HG02588 (cell line): Measurements from ENCODE around the gene KCTD12.

ENCODE experiments used
- ATAC-seq: cut with Tn5 transposase; IDR thresholded peaks from one replicate; pipeline ENCODE4 v1.9.1; 2021; ENCODE audit warnings: mild to moderate bottlenecking, moderate library complexity; ENCODE audit not compliant: unreplicated experiment

Gene KCTD12

DNA sequence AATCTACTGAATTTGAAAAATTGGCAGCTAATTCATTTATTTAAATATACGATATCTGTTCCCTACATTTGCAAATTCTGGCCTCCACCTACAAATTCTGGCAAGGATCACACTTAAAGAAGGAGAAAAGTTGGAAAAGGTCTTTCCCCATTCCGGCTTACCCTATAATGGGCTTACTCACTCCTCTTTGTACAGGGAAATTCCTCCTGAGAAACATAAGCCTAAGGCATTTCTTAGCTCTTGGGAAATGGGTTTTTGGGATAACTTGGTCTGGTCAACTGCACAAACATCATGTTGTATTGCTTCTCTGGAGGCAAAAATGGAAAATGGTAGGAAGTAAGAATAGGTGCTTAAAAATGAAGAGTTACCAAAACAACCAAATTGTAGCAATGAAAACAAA is 25.5 kb downstream of the KCTD12 start:
- no peak for ATAC-seq

DNA sequence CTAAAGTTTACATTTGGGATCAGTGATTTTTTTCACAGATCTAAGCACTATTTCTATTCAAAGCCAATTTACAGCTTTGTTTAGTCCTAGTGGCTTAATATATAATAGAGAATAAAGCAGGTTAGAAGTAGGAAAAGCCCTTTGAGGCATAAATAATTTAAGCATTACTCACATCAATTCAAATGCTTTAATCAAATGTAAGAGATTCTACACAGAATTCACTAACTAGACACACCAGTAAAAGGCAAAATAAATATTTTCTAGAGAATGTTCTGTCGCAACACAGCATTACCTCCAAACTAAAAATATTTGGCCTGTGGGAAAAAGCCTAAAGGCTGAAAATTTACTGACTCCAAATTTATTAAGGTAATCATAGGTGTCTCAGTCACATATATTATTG is 31.3 kb downstream of the KCTD12 start:
- no peak for ATAC-seq

DNA sequence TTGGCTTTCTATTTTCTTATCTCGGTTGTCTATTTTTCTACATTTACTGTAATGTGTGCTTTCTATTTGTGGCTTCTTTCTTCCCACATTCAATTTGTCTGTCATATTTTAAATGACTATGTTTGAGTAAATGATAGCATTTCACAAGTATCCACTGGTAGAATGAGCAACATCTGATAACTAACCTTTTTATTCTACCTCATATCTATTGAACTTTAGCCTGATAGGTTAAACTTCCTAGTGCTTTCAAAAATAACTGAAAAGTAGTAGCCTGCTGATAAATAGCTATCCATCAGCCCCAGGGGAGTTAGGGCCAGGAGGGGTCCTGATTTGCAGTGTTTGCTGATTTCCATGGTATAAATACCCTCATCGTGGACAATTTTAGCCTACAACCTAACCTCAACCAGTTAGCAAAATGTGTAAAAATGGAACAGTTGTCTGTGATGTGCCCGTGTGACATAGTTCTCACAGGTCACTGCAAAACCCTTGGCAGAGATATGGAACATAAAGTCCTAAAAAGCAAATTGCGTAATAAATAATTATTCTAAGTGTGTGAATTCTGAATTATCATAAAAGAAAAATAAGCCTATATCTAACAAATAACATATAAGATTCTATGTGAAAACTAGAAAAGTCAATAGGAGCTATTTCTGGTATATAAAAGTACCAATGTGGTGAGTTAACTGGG is 32.1 kb downstream of the KCTD12 start:
- ATAC-seq = no peak

DNA sequence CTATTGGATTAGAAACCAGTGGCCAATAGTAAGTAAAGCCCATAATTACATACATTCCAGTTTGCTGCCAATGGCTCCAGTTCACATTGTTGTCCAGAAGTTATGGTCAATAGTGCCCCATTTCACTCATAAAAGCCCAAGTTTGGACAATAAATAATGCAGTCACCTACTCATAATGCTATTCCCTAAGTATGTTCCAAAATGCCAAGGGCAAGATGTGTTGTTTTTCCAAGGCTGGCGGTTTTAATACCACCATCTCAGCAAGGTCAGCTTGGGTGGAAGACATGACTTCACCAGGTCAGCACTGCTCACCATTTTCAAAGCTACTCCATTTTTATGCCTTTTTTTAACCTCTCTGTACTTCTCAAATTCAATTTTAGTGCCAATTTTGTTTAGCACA is 32.7 kb downstream of the KCTD12 start:
- no peak for ATAC-seq

DNA sequence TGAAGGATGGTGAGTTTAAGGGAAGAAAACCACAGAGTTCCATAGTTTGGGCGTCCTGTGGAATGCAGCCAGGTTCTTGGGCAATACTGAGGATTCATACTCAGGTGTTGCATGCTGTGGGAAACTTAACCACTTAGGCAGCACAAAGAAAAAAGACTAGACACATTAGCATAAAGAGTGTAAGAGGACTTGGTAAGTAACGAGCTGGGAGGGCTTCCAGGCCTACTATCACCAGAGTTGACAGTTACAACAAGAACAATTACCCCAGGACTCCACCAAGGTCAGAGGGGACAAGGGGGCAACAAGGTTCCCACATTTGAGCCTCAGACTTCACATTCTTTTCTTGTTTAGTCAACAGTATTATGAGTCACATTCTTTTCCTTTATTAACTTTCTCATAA is 33.2 kb downstream of the KCTD12 start:
- ATAC-seq = no peak

DNA sequence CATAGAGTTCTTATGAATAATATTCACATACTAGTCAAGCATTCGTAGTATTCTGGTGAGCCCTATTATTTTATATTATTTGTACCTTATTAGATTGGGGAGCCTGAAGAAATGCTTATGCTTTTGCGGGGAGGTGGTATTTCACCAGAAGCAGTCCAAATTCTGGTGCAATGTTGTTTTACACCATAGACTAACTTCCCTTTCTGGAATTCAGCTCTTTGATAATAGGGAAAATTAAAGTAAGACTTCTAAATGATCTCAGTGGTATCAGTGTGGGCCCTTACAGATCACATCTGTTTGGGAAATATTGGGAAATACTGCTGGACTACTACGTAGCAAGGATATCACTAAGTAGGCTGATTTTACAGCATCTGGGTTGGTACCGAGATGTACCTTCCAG is 34.2 kb downstream of the KCTD12 start:
- ATAC-seq = no peak

DNA sequence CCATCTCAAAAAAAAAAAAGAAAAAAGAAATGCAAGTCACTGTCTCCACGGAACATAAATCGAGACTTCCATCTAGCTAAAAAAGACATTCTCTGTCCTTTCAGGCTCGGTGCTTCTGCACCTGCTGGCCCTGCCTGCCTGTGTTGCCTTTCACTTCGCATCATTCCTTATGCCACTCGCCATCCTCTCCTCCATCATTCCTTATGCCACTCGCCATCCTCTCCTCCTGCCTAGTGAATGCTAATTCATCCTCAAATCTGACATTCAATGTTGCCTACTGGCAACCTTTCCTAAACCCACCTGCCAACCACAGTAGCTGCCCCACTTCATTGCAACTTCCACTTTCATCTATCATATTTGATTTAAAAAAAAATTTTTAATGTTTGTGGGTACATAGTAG is 36.7 kb downstream of the KCTD12 start:
- no peak for ATAC-seq

DNA sequence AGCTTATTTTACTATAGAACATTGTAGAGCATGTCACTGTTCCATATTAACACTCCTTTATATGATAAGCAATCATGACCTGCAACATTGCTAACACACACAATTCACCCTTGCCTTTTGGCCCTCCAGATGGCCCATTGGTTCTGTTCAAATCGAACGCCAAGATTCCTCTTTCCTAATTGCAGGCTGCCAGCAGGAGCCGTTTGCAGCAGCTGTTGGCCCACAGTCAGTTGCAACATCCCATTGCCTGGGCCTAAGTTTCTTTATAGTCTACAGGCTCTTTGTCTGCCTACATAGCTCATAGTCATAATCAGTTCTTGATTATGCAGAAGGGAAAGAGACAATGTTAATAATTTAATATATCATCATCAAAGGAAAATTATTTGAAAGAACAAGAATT is 37.6 kb downstream of the KCTD12 start:
- ATAC-seq = no peak

DNA sequence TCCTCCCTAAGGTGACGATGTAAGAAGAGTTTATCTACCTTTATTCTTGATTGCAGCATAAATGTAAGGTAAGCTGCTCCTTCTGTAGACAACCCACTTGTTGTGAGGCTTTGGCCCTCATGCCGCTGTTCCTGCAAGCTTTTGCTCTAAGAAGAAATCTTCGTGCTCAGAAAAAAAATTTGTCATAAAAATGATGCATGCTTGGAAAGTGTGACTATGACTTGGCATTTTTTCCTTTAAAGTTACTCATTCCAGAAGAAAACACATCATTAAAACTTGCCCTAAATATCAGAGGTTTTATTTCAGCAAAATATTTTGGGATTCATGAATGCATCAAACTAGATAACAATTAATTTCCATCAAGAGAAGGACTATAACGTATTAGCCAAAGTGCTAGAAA is 39.8 kb downstream of the KCTD12 start:
- ATAC-seq = no peak

DNA sequence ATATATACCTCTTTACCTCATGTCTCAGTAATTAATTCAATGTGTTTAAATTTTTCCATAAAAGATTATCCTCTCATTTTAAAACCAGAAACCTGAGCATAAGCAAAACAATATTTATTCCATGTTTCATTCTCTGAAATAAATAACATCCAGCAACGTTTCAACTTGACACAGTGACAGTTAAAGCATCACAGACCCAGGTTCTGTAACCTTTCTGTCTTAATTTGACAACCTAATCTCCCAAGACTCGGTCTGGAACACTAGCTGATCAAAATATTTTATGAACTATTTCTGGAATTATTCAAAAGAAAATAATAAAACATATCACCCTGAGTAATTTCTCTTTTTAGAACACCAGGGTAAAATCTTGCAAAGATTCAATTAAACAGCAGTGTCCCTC is 40.3 kb downstream of the KCTD12 start:
- ATAC-seq = no peak

DNA sequence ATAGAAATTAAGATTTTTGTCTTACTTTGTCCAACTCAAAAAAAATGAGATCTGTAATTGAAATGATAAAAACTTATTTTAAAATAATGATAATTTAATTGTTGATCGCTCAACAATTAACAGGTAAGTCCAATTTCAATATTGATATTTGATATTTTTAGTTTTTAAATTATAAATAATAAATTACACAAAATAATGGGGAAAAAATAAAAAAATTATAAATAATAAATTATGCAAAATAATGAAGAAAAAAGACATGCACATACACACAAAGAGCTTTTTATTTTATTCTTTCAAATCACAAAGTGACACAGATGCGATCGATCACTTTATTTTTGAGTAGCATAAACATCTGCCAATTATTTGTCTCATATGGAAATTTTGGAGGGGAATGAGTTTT is 40.8 kb downstream of the KCTD12 start:
- ATAC-seq = no peak

DNA sequence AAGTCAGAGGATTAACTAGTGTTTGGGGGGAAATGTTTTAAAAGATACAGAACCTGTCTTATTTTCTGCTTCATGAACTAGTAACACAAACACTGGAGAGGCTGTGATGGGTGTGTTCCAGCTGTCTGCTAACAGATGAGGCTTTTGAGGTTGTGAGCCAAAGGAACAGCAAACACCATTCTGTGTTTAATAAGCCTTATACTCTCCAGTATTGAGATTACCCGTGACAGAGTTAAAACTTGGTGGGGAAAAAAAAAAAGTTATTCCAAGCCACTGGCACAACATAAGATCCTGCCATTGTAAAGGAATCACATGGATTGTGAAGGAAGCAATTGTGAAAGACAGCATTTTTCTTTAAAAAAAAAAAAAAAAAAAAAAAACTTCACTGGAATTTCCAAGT is 48.4 kb downstream of the KCTD12 start:
- no peak for ATAC-seq

DNA sequence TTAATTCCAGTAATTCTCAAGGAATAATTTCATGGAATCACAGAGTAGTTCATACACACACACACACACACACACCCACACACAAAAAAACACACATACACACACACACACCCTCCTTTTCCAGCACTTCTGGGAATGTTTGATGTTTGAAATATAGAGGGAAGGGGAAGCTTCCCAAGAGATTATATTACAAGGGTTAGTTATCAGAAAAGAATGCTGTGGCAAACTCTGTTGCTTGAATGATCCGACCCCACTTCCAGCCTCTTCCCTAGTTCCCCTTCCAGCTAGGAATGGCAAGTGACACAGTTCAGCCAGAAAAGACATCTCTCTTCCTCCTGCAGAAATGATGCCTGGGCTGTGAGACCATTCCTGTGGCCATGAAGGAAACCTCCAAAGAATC is 49.9 kb downstream of the KCTD12 start:
- no peak for ATAC-seq

DNA sequence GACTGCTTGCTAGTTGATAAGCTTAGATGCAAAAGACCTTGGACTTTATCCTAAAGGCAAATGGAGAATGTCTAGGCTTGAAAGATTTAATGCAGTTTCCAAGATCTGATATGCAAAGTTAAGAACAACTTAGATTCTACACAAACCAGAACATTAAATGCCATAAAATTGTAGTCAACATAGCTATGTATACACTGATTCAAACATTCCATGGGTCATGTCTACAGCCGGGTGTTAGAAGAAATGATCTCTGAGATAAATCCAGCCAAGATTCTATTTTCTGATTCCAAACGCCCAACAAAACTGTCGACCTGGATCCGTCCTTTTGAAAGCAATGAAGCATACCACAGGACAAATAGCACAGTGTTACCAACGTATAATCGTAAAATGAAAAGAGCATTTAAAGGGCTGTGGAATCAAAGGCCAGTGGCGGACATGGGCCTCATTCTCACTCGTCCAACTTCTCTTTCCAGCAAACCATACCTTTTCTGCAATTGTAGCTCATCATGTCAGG is 52.7 kb downstream of the KCTD12 start:
- ATAC-seq = no peak

DNA sequence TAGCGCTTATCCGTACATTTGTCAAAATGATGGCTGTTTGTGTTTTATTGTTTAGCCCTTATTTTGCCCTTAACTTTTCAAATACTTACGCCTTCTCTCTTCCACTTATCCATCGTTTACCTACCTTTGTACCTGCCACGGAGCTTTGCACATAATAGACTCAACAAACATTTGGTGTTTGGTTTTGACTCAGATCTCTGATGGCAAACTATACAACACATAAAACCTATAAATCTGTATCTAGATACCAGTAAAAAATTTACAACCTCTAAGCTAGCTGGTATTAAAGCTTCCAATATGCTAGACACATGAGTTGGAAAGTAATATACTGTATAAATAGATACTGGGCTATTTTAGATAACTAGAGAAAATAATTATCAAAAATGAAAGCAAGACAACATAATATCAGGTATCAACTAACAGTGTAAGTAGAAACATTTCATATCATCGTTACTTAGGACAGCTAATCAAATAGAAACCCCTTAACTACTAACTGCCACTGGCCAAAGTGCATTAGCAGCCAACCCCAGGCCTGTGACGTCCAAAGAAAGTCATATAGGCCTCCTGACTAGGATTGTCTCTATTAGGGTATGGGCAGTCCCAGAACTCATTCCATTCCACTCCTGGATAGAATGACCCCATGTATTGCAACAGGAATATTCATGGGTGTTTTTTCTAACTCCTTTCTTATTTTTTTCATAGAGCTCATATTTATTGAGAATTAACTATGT is 53.8 kb downstream of the KCTD12 start:
- ATAC-seq = no peak

DNA sequence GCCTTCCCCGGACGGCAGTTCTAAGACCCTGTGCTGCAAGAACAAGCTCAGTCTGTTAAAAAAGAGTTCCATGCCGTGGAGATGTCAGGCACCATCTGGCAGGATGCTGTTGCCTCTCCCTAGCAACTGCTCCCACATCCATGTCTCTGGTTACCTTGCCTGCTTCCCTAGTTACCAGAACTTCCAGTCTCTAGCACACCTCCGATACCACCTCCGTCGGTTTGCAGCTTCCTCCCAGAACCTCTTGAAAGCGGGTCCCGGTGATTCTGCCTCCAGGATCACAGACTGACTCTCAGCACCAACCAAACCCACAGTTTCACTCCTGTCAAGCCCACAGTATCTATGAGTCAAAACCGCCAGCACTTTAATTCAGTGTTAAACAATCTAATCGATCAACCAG is 55.4 kb downstream of the KCTD12 start:
- ATAC-seq = no peak
